ENCODE measurements around the gene TUFM. TPM values are rescaled to one million over a fixed set of nuclear protein-coding genes. Genes with fewer than 3 reads are reported as not detected.
A peak's percentile ranks its signal among the peaks of the same experiment; 100 is the strongest.

Gene TUFM
- polyA plus RNA-seq, 3 donors, result 146 to 157 (median 148) TPM

DNA sequence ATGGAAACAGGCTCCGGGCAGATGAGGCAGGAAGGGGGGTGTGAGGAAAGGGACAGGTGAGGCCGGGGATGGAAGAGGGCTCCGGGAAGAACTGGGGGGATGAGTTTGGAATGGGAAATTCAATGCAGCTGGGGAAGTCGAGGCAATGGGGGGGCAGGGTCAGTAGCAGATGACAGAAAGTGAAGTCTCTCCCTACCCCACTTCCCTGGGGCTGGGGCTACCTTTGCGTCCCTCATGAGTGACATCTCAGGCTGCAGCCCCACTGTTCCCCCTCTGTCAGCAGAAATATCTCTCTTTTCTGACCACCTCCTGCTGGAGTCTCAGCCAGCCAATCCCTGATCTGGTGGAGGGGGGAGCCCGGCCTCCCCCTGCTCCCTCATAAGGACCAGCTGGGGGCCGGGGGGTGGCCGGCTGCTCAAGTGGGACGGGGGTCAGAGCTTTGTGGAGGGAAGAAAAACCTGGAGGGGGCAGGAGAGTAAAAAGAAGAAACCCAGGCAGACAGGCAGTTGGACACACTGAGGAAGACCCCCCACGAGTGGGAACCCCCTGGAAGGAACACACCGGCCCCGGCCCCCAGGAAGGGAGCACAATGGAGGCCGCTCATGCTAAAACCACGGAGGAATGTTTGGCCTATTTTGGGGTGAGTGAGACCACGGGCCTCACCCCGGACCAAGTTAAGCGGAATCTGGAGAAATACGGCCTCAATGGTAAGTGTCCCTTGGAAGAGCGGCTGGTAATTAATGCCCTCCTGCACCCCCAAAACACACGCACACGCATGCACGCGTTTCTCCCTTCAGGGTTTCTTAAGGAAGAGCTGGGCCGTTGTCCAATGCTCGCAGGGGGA lies 32.2 kb upstream of the TUFM start, which contains the start of gene ATP2A1:
Gene ATP2A1 (plus strand): TSS at position 406 of the 844 bp plus-strand sequence. CDS start 184 bp downstream, at position 590.
- 77% methylated on average over 12 of the region's 25 CpGs for WGBS (ENCODE audit: insufficient coverage)
- Histone ChIP-seq H3K27me3 (ENCODE audit: control insufficient read depth in 2 of 2, insufficient read depth in 2 of 2, low read length in 2 of 2) (peaks cover 0 to 11% of the 10 kb centered on the region in 2 donors), H3K27ac (ENCODE audit: low read depth in 1 of 2, low read length in 2 of 2) (no peak within 1 kb of the TSS), H2AFZ (ENCODE audit: insufficient read depth, low read depth, low read length, poor library complexity, severe bottlenecking) (peak within 1 kb of the TSS; percentile 99), H4K20me1 (ENCODE audit: insufficient read depth, low read length) (peaks cover 11% of the 10 kb centered on the region), H3K4me2 (replicated peaks; ENCODE audit: extremely low read depth, low read length, poor library complexity, severe bottlenecking) (peak within 1 kb of the TSS; percentile 93), H3K9me3 (replicated peaks in 1 of 2; ENCODE audit: control insufficient read depth in 1 of 2, insufficient read depth in 1 of 2, low read length in 2 of 2) (no peaks in the 10 kb centered on the region), H3K9ac (ENCODE audit: insufficient read depth, low read length, poor library complexity, severe bottlenecking) (peak within 1 kb of the TSS; percentile 52), H3K79me2 (ENCODE audit: insufficient read depth, low read length) (no peaks in the 10 kb centered on the region), H3K36me3 (replicated peaks in 1 of 2; ENCODE audit: control insufficient read depth in 1 of 2, insufficient read depth in 2 of 2, low read length in 2 of 2) (peaks cover 6 to 13% of the 10 kb centered on the region in 2 donors), H3K4me3 (replicated peaks in 1 of 3; ENCODE audit: low read depth in 2 of 3, low read length in 3 of 3) (peak within 1 kb of the TSS; percentile 68 to 86 (median 70)), H3K4me1 (ENCODE audit: control insufficient read depth in 1 of 2, insufficient read depth in 2 of 2, low read length in 2 of 2) (peaks cover 14 to 19% of the 10 kb centered on the region in 2 donors)
- DNase-seq, result no peak
- Mint-ChIP-seq H3K4me1 (peaks cover 22% of the 10 kb centered on the region), H3K4me3 (peak within 1 kb of the TSS; percentile 86 to 94), H3K27ac (peak within 1 kb of the TSS in 3 of 7 donors; percentile 9 to 78 (median 42)), H3K36me3 (peaks cover 6 to 14% of the 10 kb centered on the region in 2 donors), H3K27me3 (ENCODE audit: low read depth in 3 of 3) (peaks cover 16 to 26% (median 19%) of the 10 kb centered on the region in 3 donors), H3K9me3 (peaks cover 0 to 3% (median 0%) of the 10 kb centered on the region in 7 donors)
- intact Hi-C loops (cut with micrococcal nuclease), result no loop called here
- TF ChIP-seq, protein P1, sequence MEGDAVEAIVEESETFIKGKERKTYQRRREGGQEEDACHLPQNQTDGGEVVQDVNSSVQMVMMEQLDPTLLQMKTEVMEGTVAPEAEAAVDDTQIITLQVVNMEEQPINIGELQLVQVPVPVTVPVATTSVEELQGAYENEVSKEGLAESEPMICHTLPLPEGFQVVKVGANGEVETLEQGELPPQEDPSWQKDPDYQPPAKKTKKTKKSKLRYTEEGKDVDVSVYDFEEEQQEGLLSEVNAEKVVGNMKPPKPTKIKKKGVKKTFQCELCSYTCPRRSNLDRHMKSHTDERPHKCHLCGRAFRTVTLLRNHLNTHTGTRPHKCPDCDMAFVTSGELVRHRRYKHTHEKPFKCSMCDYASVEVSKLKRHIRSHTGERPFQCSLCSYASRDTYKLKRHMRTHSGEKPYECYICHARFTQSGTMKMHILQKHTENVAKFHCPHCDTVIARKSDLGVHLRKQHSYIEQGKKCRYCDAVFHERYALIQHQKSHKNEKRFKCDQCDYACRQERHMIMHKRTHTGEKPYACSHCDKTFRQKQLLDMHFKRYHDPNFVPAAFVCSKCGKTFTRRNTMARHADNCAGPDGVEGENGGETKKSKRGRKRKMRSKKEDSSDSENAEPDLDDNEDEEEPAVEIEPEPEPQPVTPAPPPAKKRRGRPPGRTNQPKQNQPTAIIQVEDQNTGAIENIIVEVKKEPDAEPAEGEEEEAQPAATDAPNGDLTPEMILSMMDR (IDR thresholded peaks at IDR 0.05), result no peak

DNA sequence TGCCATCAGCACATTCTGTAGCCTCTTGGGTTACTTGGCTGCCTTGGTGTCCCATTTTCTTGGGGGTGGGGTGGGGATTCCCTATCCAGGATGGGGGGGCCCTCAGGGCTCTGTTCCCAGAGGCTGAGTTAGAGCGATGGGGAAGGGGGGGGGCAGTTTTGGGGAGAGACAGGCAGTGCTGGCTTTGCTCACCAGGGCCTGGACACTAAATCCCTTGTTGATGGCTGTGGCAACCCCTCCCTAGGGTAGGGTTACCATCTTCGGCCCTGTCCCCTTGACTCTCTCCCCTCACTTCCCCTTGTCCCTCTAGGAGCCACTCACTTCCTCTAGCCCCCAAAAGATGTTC lies 31.5 kb upstream of the TUFM start:
- H3K36me3 Mint-ChIP-seq, result peaks cover 10 to 21% of the 10 kb centered on the region in 2 donors
- Histone ChIP-seq H3K27ac (ENCODE audit: low read depth in 1 of 2, low read length in 2 of 2) (no peak overlapping the region), H3K27me3 (ENCODE audit: control insufficient read depth in 2 of 2, insufficient read depth in 2 of 2, low read length in 2 of 2) (peaks cover 0 to 11% of the 10 kb centered on the region in 2 donors), H3K36me3 (replicated peaks in 1 of 2; ENCODE audit: control insufficient read depth in 1 of 2, insufficient read depth in 2 of 2, low read length in 2 of 2) (peaks cover 10 to 20% of the 10 kb centered on the region in 2 donors), H2AFZ (ENCODE audit: insufficient read depth, low read depth, low read length, poor library complexity, severe bottlenecking) (no peak overlapping the region), H3K9ac (ENCODE audit: insufficient read depth, low read length, poor library complexity, severe bottlenecking) (no peak overlapping the region), H3K9me3 (replicated peaks in 1 of 2; ENCODE audit: control insufficient read depth in 1 of 2, insufficient read depth in 1 of 2, low read length in 2 of 2) (no peaks in the 10 kb centered on the region), H4K20me1 (ENCODE audit: insufficient read depth, low read length) (peaks cover 11% of the 10 kb centered on the region), H3K4me2 (replicated peaks; ENCODE audit: extremely low read depth, low read length, poor library complexity, severe bottlenecking) (no peak overlapping the region), H3K79me2 (ENCODE audit: insufficient read depth, low read length) (no peaks in the 10 kb centered on the region), H3K4me3 (replicated peaks in 1 of 3; ENCODE audit: low read depth in 2 of 3, low read length in 3 of 3) (no peak overlapping the region), H3K4me1 (ENCODE audit: control insufficient read depth in 1 of 2, insufficient read depth in 2 of 2, low read length in 2 of 2) (peaks cover 14 to 19% of the 10 kb centered on the region in 2 donors)
- peaks cover 22% of the 10 kb centered on the region for H3K4me1 Mint-ChIP-seq
- peak overlapping the region in 1 of 7 donors; percentile 42 for H3K27ac Mint-ChIP-seq
- peaks cover 0 to 3% (median 0%) of the 10 kb centered on the region in 7 donors for H3K9me3 Mint-ChIP-seq
- no peak for DNase-seq
- TF ChIP-seq, protein P1 (IDR thresholded peaks at IDR 0.05), result no peak
- H3K27me3 Mint-ChIP-seq (ENCODE audit: low read depth in 3 of 3), result peaks cover 16 to 26% (median 19%) of the 10 kb centered on the region in 3 donors
- WGBS (ENCODE audit: insufficient coverage), result 100% methylated on average over 1 of the region's 2 CpGs
- no peak overlapping the region for H3K4me3 Mint-ChIP-seq
- intact Hi-C loops (cut with micrococcal nuclease), result no loop called here

All from CD14-positive monocyte (primary cell).